GM18861 (cell line): ENCODE measurements around the gene ACSL1.
"Not testable (repeated sequence)": the region's sequence is repeated elsewhere in the genome, so short reads cannot be mapped to it uniquely, and the experiment has no call there.

Source experiments
- ATAC-seq: cut with Tn5 transposase; IDR thresholded peaks from one replicate; pipeline ENCODE4 v1.9.1; 2021; ENCODE audit not compliant: unreplicated experiment

The ACSL1 gene

DNA sequence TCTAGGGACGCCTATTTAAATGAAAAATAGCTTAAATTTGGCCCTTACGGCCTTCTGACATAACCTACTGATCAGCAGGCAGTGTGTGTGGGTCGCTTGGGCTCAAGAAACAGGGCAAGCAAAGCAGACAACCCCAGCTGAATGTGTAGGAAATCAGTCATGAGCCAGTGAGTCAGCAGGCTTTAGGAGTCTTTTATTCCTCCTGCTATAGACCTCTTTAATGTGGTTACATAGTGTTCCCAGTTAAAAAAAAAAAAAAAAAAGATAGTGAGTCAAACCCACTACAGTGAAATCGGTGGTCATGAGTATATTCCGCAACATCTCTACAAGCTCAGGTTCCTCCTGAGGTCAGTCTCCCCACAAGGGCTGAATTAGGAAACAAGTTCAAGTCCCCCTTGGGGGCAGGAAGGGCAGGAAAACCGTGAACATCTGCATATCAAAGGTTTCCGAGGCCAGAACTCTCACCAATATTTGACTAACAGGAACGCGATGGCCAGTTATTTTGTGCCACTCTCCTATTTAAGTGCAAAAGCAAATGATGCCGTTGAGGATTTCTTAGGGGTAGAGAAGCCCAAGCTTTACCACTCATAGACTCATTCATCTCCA, 32.7 kb downstream of the ACSL1 start:
- no peak for ATAC-seq

DNA sequence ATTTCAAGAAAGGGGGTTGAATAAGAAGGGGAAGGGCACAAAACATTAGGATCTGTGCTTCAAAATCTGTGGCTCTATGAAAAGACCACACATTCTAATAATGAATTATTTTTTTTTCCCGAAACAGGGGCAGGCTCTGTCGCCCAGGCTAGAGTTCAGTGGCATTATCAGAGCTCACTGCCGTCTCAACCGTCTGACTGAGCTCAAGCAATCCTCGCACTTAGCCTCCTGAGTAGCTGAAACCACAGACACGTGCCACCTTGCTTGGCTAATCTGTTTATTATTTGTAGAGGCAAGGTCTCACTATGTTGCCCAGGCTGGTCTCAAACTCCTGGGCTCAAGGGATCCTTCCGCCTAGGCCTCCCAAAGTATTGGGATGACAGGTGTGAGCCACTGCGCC, 33.4 kb downstream of the ACSL1 start:
- no peak for ATAC-seq

DNA sequence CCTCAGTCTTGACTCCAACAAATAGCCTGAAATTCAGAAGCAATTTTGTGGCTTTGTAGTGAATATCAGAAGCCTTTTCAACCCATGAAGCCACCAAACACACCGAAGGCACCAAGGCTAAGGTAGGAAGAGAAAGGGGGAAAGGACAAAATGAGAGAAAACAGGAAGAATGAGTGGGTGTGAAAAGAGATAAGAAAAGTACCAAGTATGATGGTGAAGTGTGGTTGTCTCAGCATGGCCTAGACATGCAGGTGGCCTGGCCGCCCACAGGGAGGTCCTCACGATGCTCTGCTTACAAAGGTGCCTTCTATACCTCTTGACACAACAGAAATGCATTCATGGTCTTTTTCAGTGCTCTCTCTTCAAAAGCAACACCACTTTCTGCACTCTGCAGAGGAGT, 34.9 kb downstream of the ACSL1 start:
- ATAC-seq: no peak

DNA sequence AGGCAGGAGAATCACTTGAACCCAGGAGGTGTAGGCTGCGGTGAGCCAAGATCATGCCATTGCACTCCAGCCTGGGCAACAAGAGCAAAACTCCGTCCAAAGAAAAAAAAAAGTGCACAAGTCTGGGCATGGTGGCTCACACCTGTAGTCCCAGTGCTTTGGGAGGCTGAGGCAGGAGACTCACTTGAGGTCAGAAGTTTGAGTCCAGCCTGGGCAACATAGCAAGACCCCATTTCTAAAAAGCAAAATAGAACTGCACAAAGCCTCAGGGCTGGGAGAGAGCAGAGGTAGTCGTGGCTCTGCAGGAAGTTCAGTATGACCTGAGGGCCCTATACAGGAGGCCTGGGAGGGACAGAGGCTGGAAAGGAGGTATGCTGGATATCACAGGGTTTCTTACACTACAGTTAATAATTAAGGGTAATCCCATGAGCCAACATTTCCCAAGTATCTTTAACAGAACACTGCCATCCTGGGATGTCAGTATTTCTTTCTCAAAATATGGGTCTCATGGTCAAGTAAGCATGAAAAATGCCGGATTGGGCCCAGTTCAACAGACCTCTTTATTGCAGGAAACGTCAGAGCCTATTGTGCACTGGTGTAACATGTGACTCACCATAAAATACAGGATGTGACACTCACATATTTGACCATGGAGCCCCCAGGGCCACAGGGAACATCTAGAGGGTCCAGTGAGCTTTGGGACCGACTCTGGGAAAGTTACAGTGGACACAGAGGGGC, 37.8 kb downstream of the ACSL1 start:
- no peak for ATAC-seq

DNA sequence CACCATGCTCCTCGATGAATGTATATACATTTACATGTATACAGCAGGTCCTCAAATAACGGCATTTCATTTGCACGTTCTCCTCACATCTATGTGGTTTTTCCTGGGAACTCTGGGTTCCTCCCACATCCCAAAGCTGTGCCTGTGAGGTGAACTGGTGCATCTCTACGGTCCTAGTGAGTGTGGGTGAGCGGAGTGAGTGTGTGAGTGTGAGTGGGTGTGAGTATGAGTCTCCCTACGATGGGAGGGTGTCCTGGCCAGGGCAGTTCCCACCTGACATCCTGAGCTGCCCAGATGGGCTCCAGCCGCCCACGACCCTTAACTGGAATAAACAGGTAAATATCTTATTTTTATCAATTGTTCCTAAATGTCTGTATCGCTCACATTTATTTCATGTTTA, 40.0 kb downstream of the ACSL1 start:
- no peak for ATAC-seq

DNA sequence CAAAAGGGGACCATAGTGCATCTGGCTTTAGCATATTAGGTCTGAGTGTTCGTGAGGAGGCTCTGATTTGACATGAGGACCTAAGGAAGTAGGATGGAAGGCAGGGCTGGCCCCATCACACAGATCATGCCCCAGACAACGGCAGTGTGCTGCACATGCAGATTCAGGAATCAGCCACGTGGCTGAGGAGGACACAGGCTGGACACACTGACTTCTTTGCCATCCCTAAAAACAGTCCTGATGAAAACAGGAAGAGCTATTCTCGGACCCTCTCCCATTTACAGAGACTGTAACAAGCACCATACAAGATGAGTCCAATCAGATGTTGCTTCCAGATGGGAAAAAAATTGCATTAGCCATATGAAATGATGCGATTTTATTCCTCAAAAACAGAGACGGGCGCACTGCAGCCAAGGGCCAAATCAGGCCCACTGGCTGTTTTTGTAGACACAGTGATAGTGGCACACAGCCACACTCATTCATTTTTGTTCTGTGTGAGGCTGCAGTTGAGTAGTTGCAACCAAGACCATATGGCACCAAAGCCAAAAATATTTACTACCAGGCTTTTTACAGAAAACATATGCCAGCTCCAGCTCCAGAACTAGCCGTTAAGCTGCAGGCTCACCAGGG, 41.0 kb downstream of the ACSL1 start:
- ATAC-seq: no peak

DNA sequence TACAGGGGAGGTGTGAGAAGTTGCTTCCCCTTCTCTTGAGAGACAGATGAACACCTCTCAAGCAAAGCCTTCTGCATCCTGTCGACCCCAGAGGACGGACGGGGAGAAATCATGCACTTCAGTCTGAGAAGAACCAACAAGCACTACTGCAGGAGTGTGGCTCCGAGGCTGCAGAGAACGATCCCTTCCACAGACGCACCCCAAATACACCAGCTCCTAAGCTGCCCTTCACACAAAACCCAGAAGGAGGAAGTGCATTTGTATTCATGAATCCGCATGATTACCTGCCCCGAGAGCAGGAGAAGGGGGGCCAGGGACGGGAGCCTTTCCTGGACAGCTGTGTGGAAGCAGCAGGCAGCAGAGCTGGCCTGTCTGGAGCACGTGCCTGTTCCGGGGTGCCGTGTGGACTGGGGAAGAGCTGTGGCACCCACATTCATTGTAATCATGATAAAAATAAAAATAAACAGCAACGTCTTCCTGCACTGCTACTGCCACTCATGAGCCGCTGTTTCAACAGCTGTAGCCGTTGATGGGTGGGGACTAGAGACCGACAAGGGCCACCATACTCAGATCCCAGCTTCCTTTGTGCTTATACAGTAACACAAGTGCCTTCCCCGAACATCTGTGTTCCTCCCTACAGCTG, 42.9 kb downstream of the ACSL1 start:
- no peak for ATAC-seq

DNA sequence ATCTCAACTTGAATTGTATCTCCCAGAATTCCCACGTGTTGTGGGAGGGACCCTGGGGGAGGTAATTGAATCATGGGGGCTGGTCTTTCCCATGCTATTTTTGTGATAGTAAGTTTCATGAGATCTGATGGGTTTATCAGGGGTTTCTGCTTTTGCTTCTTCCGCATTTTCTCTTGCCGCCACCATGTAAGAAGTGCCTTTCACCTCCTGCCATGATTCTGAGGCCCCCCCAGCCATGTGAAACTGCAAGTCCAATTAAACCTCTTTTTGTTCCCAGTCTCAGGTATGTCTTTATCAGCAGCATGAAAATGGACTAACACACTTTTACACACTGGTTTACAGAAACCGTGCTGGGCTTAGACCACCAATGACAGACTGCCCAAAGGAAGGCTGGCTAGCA, 46.6 kb downstream of the ACSL1 start:
- not testable (repeated sequence) for ATAC-seq

DNA sequence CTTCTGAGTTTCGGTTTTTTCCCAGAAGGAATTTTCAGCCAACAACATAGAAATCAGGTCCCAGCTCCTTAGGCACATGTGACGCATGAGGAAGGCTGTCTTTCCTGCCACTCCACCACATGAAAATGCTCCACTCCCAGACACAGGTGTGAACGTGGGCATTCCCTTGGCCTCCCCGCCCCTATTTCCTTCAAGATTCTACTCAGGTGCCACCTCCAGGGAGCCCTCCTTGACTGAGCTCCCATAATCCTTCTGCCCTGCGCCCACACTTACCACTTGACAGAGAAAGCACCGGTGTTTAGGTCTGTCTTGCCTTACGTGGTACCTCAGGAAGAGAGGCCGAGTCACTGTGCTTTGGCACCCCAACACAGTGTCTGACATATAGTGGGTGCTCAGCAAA, 47.4 kb downstream of the ACSL1 start:
- ATAC-seq: no peak

DNA sequence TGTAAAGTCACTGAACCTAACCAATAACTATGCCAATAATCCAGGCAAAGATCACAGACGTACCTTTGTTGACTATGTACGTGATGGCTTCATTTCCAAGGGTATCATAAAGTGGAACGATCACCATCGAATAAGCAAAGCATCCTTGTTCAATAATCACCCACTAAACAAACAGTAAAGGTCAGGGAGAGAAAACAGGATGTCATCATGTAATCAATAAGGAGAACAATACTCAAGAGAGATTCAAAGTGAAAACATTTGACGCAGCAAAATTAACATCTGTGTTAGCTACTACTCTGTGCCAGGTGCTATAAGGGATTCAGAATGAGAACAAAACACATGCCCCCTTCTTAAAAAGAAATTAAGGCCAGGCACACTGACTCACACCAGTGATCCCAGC, 48.9 kb downstream of the ACSL1 start:
- no peak for ATAC-seq

DNA sequence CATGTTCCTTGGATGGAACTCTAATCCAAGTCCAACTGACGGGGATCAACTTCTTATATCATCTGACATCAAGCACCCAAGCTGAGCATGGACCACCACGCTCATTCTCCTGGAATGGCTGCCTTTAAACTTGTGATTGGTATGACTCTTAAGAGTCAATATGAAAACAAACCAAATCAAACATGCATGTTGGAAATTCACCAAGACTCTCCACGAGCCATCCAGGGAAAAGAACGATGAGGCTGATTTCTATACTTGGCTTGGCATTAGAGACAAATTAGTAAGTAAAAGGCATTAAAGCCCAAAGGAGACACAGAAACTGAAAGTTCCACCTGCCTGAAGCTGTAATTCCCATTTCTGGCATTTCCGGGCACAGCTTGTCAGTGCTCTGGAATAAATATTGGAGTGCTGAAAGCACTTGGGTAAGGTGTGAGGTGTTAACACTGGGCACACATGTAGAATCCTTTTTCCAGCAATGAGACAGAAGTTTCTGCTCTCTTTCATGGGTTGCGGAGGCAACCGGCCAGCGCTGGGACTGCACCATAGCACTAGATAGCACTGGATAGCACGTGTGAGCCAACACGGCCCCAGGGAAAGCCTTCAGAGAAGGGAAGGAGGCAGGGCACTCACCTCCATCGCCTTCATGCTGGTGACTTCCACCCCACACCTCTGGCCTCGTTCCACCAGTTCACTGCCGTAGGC, 49.8 kb downstream of the ACSL1 start:
- no peak for ATAC-seq

DNA sequence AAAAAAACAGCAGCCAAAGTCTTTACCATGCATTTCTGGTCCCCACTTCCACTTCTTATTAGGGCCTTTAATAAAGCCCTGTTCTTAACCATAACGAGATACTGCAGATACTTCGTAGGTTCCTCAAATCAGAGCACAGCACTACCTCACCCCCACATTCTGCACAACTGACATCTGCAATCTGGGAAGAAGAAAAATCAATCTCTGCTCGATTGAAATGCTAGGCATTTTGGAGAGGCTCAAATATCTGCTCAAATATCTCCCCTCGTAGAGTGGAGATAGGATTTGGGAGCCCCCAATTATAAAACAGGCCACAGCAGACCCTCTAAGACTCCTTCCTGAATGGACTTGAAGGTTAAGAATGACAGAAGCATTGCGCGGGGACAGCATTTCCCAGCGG, 51.6 kb downstream of the ACSL1 start:
- ATAC-seq: no peak

DNA sequence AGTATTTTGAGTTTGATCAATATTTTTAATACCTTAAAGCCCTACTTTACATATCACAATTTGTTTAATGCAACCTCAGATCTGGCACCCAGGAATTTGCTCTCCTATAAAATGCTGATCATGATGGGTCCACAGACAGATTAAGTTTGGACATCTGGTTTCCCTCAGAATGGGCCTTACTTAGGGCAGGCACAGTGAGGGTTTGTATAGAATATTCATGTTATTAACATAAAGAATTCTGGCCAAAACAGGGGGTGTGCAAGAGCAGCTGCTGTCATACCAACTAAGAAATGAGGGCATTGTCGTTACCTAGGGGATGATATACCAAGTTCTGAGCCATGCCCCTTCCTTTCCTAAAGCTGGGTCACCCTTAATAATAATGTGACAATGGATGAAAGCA, 54.4 kb downstream of the ACSL1 start:
- no peak for ATAC-seq

DNA sequence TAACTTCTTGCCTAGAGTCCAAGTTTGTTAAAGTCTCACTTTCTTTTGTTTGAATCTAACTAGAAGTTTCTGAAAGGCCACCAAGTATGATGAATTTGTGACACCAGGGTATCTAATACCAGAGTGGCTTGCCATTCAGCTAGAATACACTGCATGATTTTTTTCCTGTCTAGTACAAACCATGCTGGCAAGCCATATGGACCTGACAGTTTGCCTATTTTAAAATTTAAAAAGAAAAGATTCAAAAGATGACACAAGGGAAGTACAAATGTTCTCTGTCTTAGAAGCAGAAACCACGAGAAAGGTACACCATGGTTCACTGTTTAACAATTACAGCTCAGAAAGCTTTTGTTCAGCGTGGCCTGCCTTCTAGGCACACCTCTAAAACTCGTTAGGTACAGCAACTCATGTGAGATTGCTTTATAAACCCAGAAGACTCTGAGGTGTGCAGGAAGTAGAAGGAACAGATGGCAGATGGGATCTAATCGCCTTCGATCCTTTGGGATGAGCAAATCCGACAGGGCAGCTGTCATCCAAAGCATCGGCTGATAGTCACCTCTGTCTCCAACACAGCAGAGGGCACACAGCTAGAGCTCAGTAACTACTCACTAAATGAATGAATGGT, 56.5 kb downstream of the ACSL1 start:
- ATAC-seq: no peak

DNA sequence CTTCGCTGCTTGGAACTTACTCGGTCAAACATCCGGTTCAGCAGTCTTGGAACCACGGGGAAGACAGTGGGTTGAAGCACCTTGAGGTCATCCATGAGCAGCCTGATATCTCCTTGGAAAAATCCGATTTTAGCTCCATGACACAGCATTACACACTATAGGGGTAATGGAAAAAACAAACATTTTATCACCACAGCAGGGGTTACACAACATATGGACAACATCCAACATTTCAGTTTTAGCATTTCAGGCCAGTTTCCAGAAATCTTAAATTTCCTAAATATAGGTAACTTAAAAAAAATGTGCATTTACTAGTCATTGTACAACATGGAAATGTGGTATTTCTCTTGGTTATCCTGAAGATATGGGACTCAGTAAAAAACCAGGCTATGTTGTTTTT, 57.5 kb downstream of the ACSL1 start:
- no peak for ATAC-seq

DNA sequence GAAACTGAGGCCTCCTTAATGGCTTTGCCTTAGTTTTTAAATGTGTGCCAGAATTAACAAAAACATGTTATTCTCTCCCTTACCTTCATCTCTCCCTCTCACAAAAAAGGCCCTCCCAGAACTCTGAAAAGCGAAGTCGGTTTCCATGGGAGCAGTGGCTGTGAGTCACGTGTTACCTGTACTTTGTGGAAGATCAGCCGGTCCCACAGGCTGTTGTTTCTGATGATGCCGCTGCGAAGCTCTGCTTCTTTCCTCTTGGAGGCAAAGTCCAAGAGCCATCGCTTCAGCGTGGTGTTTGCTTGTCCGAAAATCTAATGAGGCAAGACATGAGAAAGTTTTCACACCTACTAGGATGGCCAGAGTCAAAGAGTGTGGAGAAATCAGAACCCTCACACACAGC, 59.3 kb downstream of the ACSL1 start:
- no peak for ATAC-seq

DNA sequence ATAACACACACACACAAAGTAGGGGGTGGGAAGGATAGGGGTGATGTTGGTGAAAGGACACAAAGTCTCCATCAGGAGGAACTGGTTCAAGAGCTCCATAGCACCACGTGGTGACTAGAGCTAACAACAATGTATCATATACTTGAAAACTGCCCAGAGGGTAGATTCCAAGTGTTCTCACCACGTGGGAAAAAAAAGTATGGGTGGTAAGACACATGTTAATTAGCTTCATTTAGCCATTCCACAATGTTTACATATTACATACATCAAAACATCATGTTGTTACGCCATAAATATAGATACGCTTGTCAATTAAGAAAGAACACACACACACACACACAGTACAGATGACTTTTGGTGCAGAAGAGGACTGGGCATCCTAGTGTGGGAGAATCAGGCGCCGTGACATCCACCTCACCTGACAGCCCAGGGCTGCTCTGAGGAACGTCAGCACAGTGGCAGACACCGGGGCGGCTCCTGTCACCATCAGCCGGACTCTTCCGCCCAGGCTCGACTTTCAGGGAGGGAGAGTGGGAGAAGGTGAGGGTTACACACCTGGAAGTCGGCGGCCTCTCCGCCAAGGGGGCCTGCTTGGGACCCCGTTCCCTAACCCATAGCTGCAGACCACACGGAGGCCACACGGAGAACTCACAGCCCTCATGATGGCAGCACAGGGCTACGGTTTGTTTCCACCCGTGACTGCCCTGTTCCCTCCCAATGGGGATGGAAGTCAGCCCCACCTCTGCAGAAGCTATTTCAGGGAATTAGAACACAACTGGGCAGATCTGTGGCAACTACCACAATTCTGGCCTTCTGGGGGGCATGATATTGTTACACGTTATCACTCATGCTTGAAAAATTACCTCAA, 60.1 kb downstream of the ACSL1 start:
- ATAC-seq: no peak

DNA sequence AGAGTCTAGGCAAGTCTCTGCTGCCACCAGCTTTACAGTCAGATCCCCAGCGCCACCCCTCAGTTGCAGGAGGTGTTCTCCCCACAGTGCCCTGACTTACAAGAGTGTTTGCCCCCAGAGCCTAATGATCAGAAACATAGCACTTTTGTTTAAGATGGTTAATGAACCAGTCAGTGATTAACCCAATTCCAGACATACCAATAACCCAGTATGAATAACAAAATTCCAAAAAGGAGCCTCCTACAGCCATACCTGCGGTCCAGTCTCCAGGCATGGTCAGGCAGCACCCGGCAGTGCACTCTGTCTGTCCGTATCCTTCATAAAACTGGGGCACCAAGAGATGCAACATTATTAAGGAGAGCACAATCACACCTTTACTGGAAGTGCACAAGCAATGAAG, 61.2 kb downstream of the ACSL1 start:
- ATAC-seq: no peak

DNA sequence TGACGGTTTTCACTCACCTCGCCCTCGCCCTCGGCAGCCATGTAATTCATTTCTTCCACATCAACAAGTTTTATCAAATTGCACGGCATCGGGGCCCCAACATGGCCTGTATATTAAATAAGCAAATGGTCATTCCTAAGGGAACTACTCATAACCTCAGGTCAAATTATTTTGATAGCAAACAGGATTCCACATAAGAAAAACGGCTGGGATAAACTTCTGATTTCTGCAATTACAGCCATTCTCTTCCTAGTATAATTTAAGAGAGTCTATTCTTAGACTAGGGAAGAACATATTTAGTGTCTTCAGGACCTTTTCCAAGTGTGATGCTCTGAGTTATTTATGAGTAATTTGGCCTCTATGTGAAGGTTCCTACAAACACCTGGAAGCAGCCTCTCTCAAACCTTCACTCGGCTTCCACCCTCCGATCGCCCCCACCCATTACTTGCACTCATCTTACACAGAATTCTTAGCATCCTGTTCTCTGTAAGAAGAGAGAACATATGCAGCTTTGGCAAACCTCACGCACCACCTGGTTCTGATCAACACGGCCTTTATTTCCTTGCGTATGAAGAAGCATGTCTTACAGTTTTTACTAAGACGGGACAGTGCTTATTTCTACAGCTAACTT, 62.5 kb downstream of the ACSL1 start:
- ATAC-seq: no peak

DNA sequence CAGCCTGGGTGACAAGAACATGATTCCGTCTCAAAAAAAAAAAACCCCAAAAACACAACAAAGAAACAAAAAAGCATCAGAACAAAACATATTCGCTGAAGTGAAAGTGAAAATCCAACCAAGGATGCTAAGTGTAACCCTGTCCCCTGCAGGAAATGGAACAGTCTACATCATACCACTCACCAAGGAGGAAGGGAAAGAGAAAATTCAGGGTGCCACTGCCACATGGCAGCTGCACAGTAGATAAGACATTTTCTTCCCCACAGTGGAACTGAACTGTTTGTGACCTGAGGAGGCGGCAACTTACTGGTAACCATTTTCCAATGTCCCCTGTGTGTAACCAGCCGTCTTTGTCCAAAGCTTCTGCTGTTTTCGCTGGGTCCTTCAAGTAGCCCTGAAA, 63.7 kb downstream of the ACSL1 start:
- peak; percentile 94 for ATAC-seq
